ENCODE results near the gene DNAAF8.

DNAAF8 gene

GRCh38 chr16:4700997-4701743 is 33.2 kb upstream of the DNAAF8 start:
- H3K4me3 Mint-ChIP-seq: no peak overlapping the region
- H3K9me3 Mint-ChIP-seq: no peaks in the 10 kb centered on the region
- H3K4me1 Mint-ChIP-seq (ENCODE audit: low read depth): peaks cover 4% of the 10 kb centered on the region
- H3K27ac Mint-ChIP-seq: no peak overlapping the region
- no peaks in the 10 kb centered on the region for H3K27me3 Mint-ChIP-seq (ENCODE audit: low read depth)
- H3K36me3 Mint-ChIP-seq (ENCODE audit: low read depth): peaks cover 3% of the 10 kb centered on the region

- no peaks in the 10 kb centered on the region for H3K9me3 Mint-ChIP-seq
- no peak overlapping the region for H3K27ac Mint-ChIP-seq
- no peaks in the 10 kb centered on the region for H3K27me3 Mint-ChIP-seq (ENCODE audit: low read depth)
- H3K4me3 Mint-ChIP-seq: no peak overlapping the region
- peaks cover 7% of the 10 kb centered on the region for H3K36me3 Mint-ChIP-seq (ENCODE audit: low read depth)
- H3K4me1 Mint-ChIP-seq (ENCODE audit: low read depth): peaks cover 6% of the 10 kb centered on the region
Observed at GRCh38 chr16:4701791-4702465, 32.4 kb upstream of the DNAAF8 start.

DNA sequence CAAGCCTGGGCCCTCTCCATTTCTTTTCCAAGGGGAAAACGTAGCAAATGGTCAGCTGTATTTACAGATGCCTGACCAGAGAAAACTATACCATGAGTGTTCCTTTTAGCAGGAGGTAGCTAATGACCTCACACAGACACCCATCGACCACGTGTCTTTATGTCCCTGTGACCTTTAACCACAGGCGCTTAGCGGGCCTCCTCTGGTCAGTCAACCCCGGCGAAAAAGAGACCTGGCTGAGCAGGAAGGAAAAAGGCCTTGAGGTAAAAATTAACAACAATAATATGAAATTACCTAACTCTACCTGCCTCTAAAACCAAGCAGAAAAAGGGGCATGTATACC is 31.9 kb upstream of the DNAAF8 start:
- Mint-ChIP-seq H3K36me3 (ENCODE audit: low read depth) (peaks cover 8% of the 10 kb centered on the region), H3K27me3 (ENCODE audit: low read depth) (no peaks in the 10 kb centered on the region), H3K4me1 (ENCODE audit: low read depth) (peaks cover 6% of the 10 kb centered on the region), H3K27ac (no peak overlapping the region), H3K9me3 (no peaks in the 10 kb centered on the region), H3K4me3 (no peak overlapping the region)

GRCh38 chr16:4703906-4704305 is 30.4 kb upstream of the DNAAF8 start:
- H3K27ac Mint-ChIP-seq: no peak overlapping the region
- H3K27me3 Mint-ChIP-seq (ENCODE audit: low read depth): no peaks in the 10 kb centered on the region
- peaks cover 6% of the 10 kb centered on the region for H3K4me1 Mint-ChIP-seq (ENCODE audit: low read depth)
- H3K36me3 Mint-ChIP-seq (ENCODE audit: low read depth): peaks cover 8% of the 10 kb centered on the region
- no peaks in the 10 kb centered on the region for H3K9me3 Mint-ChIP-seq
- H3K4me3 Mint-ChIP-seq: no peak overlapping the region

GRCh38 chr16:4704491-4704890 is 29.8 kb upstream of the DNAAF8 start:
- no peak overlapping the region for H3K4me3 Mint-ChIP-seq
- H3K9me3 Mint-ChIP-seq: no peaks in the 10 kb centered on the region
- H3K27ac Mint-ChIP-seq: peak overlapping the region; percentile 59
- H3K27me3 Mint-ChIP-seq (ENCODE audit: low read depth): no peaks in the 10 kb centered on the region
- H3K4me1 Mint-ChIP-seq (ENCODE audit: low read depth): peaks cover 6% of the 10 kb centered on the region
- H3K36me3 Mint-ChIP-seq (ENCODE audit: low read depth): peaks cover 10% of the 10 kb centered on the region

- Mint-ChIP-seq H3K27ac (no peak overlapping the region), H3K36me3 (ENCODE audit: low read depth) (peaks cover 7% of the 10 kb centered on the region), H3K27me3 (ENCODE audit: low read depth) (no peaks in the 10 kb centered on the region), H3K4me1 (ENCODE audit: low read depth) (peaks cover 6% of the 10 kb centered on the region), H3K9me3 (no peaks in the 10 kb centered on the region), H3K4me3 (no peak overlapping the region)
Observed at GRCh38 chr16:4704913-4705312, 29.4 kb upstream of the DNAAF8 start.

GRCh38 chr16:4706871-4707270 is 27.5 kb upstream of the DNAAF8 start:
- peaks cover 9% of the 10 kb centered on the region for H3K36me3 Mint-ChIP-seq (ENCODE audit: low read depth)
- peaks cover 2% of the 10 kb centered on the region for H3K4me1 Mint-ChIP-seq (ENCODE audit: low read depth)
- H3K27ac Mint-ChIP-seq: peak overlapping the region; percentile 50
- H3K27me3 Mint-ChIP-seq (ENCODE audit: low read depth): no peaks in the 10 kb centered on the region
- no peak overlapping the region for H3K4me3 Mint-ChIP-seq
- H3K9me3 Mint-ChIP-seq: no peaks in the 10 kb centered on the region

- H3K27ac Mint-ChIP-seq: no peak overlapping the region
- no peak overlapping the region for H3K4me3 Mint-ChIP-seq
- H3K36me3 Mint-ChIP-seq (ENCODE audit: low read depth): peaks cover 13% of the 10 kb centered on the region
- H3K27me3 Mint-ChIP-seq (ENCODE audit: low read depth): no peaks in the 10 kb centered on the region
- H3K4me1 Mint-ChIP-seq (ENCODE audit: low read depth): peaks cover 2% of the 10 kb centered on the region
- H3K9me3 Mint-ChIP-seq: no peaks in the 10 kb centered on the region
Observed at GRCh38 chr16:4709481-4709880, 24.9 kb upstream of the DNAAF8 start.

DNA sequence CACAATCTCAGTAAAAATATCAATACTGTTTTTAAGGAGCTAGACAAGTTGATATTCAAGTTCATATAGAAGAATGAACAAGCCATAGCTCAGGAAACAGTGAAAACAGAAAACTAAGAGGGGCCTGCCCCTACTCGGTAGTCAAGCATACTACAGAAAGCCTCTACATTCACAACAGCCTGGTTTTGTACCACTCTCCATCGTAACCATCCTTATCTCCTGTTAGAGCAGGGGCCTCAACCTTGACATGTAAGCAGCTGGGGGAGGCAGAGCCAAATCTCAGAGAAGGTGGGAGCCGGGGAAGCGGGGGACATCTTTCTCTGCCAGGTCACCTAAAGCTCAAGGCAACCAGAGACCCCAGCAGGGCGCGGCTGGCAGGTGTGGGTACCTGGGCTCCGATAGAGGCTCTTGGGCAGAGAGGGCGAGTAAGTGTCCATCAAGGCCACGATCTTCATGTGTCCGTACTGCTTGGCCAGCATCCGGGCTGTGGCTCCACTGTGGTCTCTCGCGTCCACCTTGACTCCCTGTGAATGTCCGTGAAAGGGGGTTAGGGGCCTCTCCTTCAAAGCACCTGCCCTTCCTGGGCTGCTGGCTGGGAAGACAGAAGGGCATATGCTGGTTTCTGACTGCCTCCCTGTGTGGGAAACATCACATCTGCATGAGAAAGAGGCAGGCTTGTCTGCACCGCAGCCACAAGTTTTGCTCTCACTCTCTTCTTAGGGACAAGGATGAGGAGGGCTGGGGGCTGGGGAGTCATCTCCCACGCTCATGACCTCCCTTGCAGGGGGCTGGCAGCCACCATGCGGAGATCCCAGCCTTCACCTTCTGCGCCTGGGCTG is 20.5 kb upstream of the DNAAF8 start:
- Mint-ChIP-seq H3K27ac (no peak overlapping the region), H3K4me3 (no peak overlapping the region), H3K36me3 (ENCODE audit: low read depth) (peaks cover 8% of the 10 kb centered on the region), H3K4me1 (ENCODE audit: low read depth) (no peaks in the 10 kb centered on the region), H3K27me3 (ENCODE audit: low read depth) (no peaks in the 10 kb centered on the region), H3K9me3 (no peaks in the 10 kb centered on the region)

- Mint-ChIP-seq H3K4me3 (no peak overlapping the region), H3K36me3 (ENCODE audit: low read depth) (peaks cover 5% of the 10 kb centered on the region), H3K4me1 (ENCODE audit: low read depth) (no peaks in the 10 kb centered on the region), H3K27ac (no peak overlapping the region), H3K9me3 (no peaks in the 10 kb centered on the region), H3K27me3 (ENCODE audit: low read depth) (no peaks in the 10 kb centered on the region)
Observed at GRCh38 chr16:4714996-4715395, 19.3 kb upstream of the DNAAF8 start.

DNA sequence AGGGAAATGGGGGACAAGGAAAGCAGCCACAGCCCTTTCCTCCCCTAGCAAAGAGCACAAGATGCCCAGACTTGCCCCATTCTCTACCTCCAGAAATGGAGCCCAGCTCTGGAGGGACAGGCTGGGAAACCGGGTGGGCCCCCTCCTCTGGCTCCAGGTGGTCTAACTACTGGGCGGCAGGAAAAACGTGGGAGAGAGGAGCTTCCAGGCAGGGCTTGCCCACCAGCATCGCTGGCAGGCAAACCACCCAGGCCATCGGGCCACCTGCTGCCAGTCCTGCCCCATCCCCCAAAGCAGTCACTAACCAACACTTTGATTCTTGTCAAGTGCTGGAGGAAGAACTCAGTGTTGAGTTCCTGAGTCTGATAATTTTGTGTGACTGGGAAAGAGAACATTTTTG is 15.9 kb upstream of the DNAAF8 start:
- Mint-ChIP-seq H3K9me3 (no peaks in the 10 kb centered on the region), H3K27ac (no peak overlapping the region), H3K36me3 (ENCODE audit: low read depth) (peaks cover under 1% of the 10 kb centered on the region)

GRCh38 chr16:4723071-4723767 is 11.1 kb upstream of the DNAAF8 start:
- Mint-ChIP-seq H3K4me1 (ENCODE audit: low read depth) (no peaks in the 10 kb centered on the region), H3K36me3 (ENCODE audit: low read depth) (no peaks in the 10 kb centered on the region), H3K27ac (no peak overlapping the region), H3K27me3 (ENCODE audit: low read depth) (no peaks in the 10 kb centered on the region), H3K9me3 (no peaks in the 10 kb centered on the region), H3K4me3 (no peak overlapping the region)

More for the DNA sequence above, 15.9 kb upstream of the DNAAF8 start:
- no peaks in the 10 kb centered on the region for H3K4me1 Mint-ChIP-seq (ENCODE audit: low read depth)
- H3K4me3 Mint-ChIP-seq: no peak overlapping the region
- H3K27me3 Mint-ChIP-seq (ENCODE audit: low read depth): no peaks in the 10 kb centered on the region

GRCh38 chr16:4724661-4725270 is 9.6 kb upstream of the DNAAF8 start:
- Mint-ChIP-seq H3K27me3 (ENCODE audit: low read depth) (no peaks in the 10 kb centered on the region), H3K36me3 (ENCODE audit: low read depth) (no peaks in the 10 kb centered on the region), H3K27ac (no peak overlapping the region), H3K4me3 (no peak overlapping the region), H3K4me1 (ENCODE audit: low read depth) (no peaks in the 10 kb centered on the region), H3K9me3 (no peaks in the 10 kb centered on the region)

DNA sequence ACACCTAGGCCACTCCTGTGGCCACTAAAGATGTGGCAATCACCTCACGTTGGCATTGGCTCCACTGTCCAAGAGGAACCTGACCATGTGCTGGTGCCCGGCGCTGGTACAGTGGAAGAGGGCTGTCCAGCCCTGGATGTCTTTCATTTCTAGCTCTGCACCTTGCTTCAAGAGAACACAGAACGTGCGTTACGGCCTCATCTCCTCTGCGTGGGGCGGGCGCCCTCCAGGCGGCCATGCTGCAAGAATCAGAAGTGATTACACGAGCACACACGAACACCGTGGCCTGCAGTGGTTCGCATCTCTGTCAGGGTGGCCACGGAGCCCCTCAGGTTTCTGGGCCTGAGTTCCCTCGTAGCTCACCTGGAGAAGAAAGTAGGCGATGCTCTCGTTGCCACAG is 7.7 kb upstream of the DNAAF8 start:
- H3K27ac Mint-ChIP-seq: no peak overlapping the region
- no peaks in the 10 kb centered on the region for H3K9me3 Mint-ChIP-seq
- H3K36me3 Mint-ChIP-seq (ENCODE audit: low read depth): no peaks in the 10 kb centered on the region
- H3K27me3 Mint-ChIP-seq (ENCODE audit: low read depth): no peaks in the 10 kb centered on the region
- no peak overlapping the region for H3K4me3 Mint-ChIP-seq
- H3K4me1 Mint-ChIP-seq (ENCODE audit: low read depth): no peaks in the 10 kb centered on the region

Measured in T-helper 1 cell treated with Interleukin-12 subunit alpha and Interleukin-12 subunit beta and Interleukin-4 antibody, amounts not matched to agents 30 μg/mL and 1 μg/mL, for 36 hours (primary cell).